Measurements from ENCODE around the gene PODXL. TPM values are rescaled to one million over a fixed set of nuclear protein-coding genes. Genes with fewer than 3 reads are reported as not detected.

The PODXL gene
- 10 to 100 TPM in 2 of 4 donors, 1 to 10 TPM in 2; 4.3 to 20.2 (median 13.8) TPM for total RNA-seq

- intact Hi-C loops (cut with DNase I; ENCODE audit: low total_unique reads), result no loop called here
- 0 to 1% methylated on average over 24 to 33 of the region's 112 CpGs for WGBS, 2 donors
- peak; percentile 42 to 92 for DNase-seq (ENCODE audit: low spot score in 2 of 2)
- no peak for TF ChIP-seq POLR2A (IDR thresholded peaks at IDR 0.05)
- peak within 1 kb of the TSS; percentile 50 for H3K4me3 ChIP-seq (ENCODE audit: low read depth, poor library complexity, severe bottlenecking)
Measured at GRCh38 chr7:131556053-131556908, at the start of gene PODXL. TSS of gene PODXL (minus strand) at chr7:131556628. CDS start at chr7:131556359, 269 bp downstream.

GRCh38 chr7:131605280-131605878 lies 49.0 kb upstream of the PODXL start:
- H3K4me3 ChIP-seq (ENCODE audit: low read depth, poor library complexity, severe bottlenecking), result no peak overlapping the region
- WGBS, 2 donors, result 48 to 50% methylated on average over 8 to 9 of the region's 9 CpGs
- intact Hi-C loops (cut with DNase I; ENCODE audit: low total_unique reads), result no loop called here
- TF ChIP-seq CTCF (IDR thresholded peaks at IDR 0.05), result no peak
- DNase-seq (ENCODE audit: low spot score in 2 of 2), result no peak

- TF ChIP-seq POLR2A (IDR thresholded peaks at IDR 0.05) (no peak), CTCF (IDR thresholded peaks at IDR 0.05) (no peak)
- no peak for DNase-seq (ENCODE audit: low spot score in 2 of 2)
- 60 to 66% methylated on average over 7 of the region's 7 CpGs for WGBS, 2 donors
- no peak overlapping the region for H3K4me3 ChIP-seq (ENCODE audit: low read depth, poor library complexity, severe bottlenecking)
- intact Hi-C loops (cut with DNase I; ENCODE audit: low total_unique reads), result no loop called here
Measured at GRCh38 chr7:131604841-131605279, 48.4 kb upstream of the PODXL start.

GRCh38 chr7:131603932-131604331 lies 47.5 kb upstream of the PODXL start:
- intact Hi-C loops (cut with DNase I; ENCODE audit: low total_unique reads), result no loop called here
- no peak overlapping the region for H3K4me3 ChIP-seq (ENCODE audit: low read depth, poor library complexity, severe bottlenecking)
- TF ChIP-seq POLR2A (IDR thresholded peaks at IDR 0.05), result no peak
- no peak for TF ChIP-seq CTCF (IDR thresholded peaks at IDR 0.05)
- 90 to 95% methylated on average over 2 of the region's 2 CpGs for WGBS, 2 donors
- no peak for DNase-seq (ENCODE audit: low spot score in 2 of 2)

- DNase-seq (ENCODE audit: low spot score in 2 of 2), result no peak
- intact Hi-C loops (cut with DNase I; ENCODE audit: low total_unique reads), result no loop called here
- no peak overlapping the region for H3K4me3 ChIP-seq (ENCODE audit: low read depth, poor library complexity, severe bottlenecking)
- no peak for TF ChIP-seq POLR2A (IDR thresholded peaks at IDR 0.05)
- no peak for TF ChIP-seq CTCF (IDR thresholded peaks at IDR 0.05)
- 52 to 61% methylated on average over 5 of the region's 5 CpGs for WGBS, 2 donors
Measured at GRCh38 chr7:131602994-131603372, 46.6 kb upstream of the PODXL start.

GRCh38 chr7:131602304-131602993 lies 46.0 kb upstream of the PODXL start:
- 80 to 81% methylated on average over 12 of the region's 12 CpGs for WGBS, 2 donors
- TF ChIP-seq POLR2A (IDR thresholded peaks at IDR 0.05) (no peak), CTCF (IDR thresholded peaks at IDR 0.05) (no peak)
- H3K4me3 ChIP-seq (ENCODE audit: low read depth, poor library complexity, severe bottlenecking), result no peak overlapping the region
- DNase-seq (ENCODE audit: low spot score in 2 of 2), result no peak
- intact Hi-C loops (cut with DNase I; ENCODE audit: low total_unique reads), result no loop called here
